CD4-positive, alpha-beta T cell treated with Interleukin-15 for 4 hours (primary cell): ENCODE measurements around the gene CDH15.
"Not testable (repeated sequence)": the region's sequence is repeated elsewhere in the genome, so short reads cannot be mapped to it uniquely, and the experiment has no call there.

Experiments
- DNase-seq: peaks from one replicate; pipeline ENCODE4 v3.0.0-alpha.2; 2020; ENCODE audit warnings: low spot score

Gene CDH15

GRCh38 chr16:89155851-89156739, 15.5 kb upstream of the CDH15 start:
- DNase-seq: no peak

- DNase-seq: no peak
These were observed 14.6 kb upstream of the CDH15 start for GRCh38 chr16:89156740-89157645.

- DNase-seq: no peak
These were observed 13.8 kb upstream of the CDH15 start for GRCh38 chr16:89157778-89158177.

GRCh38 chr16:89159066-89159849, 12.3 kb upstream of the CDH15 start:
- DNase-seq: no peak

- no peak for DNase-seq
These were observed 11.6 kb upstream of the CDH15 start for GRCh38 chr16:89159850-89160354.

- DNase-seq: no peak
These were observed 10.4 kb upstream of the CDH15 start for GRCh38 chr16:89160977-89161701.

- no peak for DNase-seq
These were observed 9.5 kb upstream of the CDH15 start for GRCh38 chr16:89161763-89162713.

- DNase-seq: no peak
These were observed 8.3 kb upstream of the CDH15 start for GRCh38 chr16:89163297-89163696.

- DNase-seq: no peak
These were observed 7.1 kb upstream of the CDH15 start for GRCh38 chr16:89164436-89164835.

GRCh38 chr16:89164847-89165680, 6.5 kb upstream of the CDH15 start:
- no peak for DNase-seq

- not testable (repeated sequence) for DNase-seq
These were observed 5.9 kb upstream of the CDH15 start for GRCh38 chr16:89165681-89165979.

- DNase-seq: no peak
These were observed 4.7 kb upstream of the CDH15 start for GRCh38 chr16:89166696-89167424.

- peak; percentile 80 for DNase-seq
These were observed 4.1 kb upstream of the CDH15 start for GRCh38 chr16:89167425-89167941.

- no peak for DNase-seq
These were observed 3.0 kb upstream of the CDH15 start for GRCh38 chr16:89168381-89169189.

- DNase-seq: no peak
These were observed 1.8 kb upstream of the CDH15 start for GRCh38 chr16:89169778-89170177.

GRCh38 chr16:89170346-89171215, 967 bp upstream of the CDH15 start:
- DNase-seq: no peak

- DNase-seq: no peak
These were observed 601 bp downstream of the CDH15 start for GRCh38 chr16:89172171-89172527.
